HepG2 (cell line): Measurements from ENCODE around the gene WDR83. TPM values are rescaled to one million over a fixed set of nuclear protein-coding genes. Genes with fewer than 3 reads are reported as not detected.

Experiments
- ATAC-seq: fragments of 200-7000 bp; cut with Tn5 transposase; 3 replicates; pipeline ENCODE4 v1.9.1; 2020; ENCODE audit warnings: mild to moderate bottlenecking, moderate library complexity
- BruUV-seq: library from RNA; stranded (reverse); fragments of 400-500 nt; replicated peaks from 2 replicates; lab custom pipeline; 2021; lab: Mats Ljungman, UMichigan
- CTCF ChIA-PET: fragments of 300-600 bp; formaldehyde crosslinking; extraction: SDS; loops from one replicate; lab custom pipeline; 2021; ENCODE audit warnings: low total read pairs, inconsistent platforms, low intra/inter-chr PET ratio; lab: Yijun Ruan, JAX
- POLR2A ChIA-PET: fragments of 350-600 bp; sonication (Branson Sonifier 250); formaldehyde crosslinking; loops from one replicate; lab custom pipeline; 2020; ENCODE audit warnings: antibody characterized with exemption, inconsistent platforms; lab: Yijun Ruan, JAX
- DNase-seq: peaks from one replicate; pipeline ENCODE4 v3.0.0-alpha.2; 2015; ENCODE audit warnings: low spot score
- FAIRE-seq: peaks from 3 replicates; lab custom pipeline; 2011; peaks lifted over from hg19 to GRCh38; lab: Jason Lieb, UNC
- H2AFZ ChIP-seq: one replicate; pipeline ENCODE4 v1.6.1; 2011; ENCODE audit warnings: low read length, inconsistent platforms
- H3K27ac ChIP-seq: fragments of 300-600 bp; 3 replicates; pipeline ENCODE4 v1.8.0; 2011; ENCODE audit warnings: mixed run types, mild to moderate bottlenecking, mixed read lengths, low read length, inconsistent platforms; ENCODE audit not compliant: insufficient read depth; ENCODE audit errors: extremely low read length
- H3K27me3 ChIP-seq, 2 experiments: fragments of 200-600 bp in 1 of 2; 2 replicates in 1 of 2; 3 replicates in 1 of 2; pipeline versions ENCODE4 v1.6.0 to v1.8.0; 2011; ENCODE audit warnings: low read length in 2 of 2, mild to moderate bottlenecking in 2 of 2, moderate library complexity in 2 of 2, inconsistent platforms in 1 of 2; ENCODE audit not compliant: insufficient read depth in 2 of 2, control insufficient read depth in 1 of 2
- H3K36me3 ChIP-seq, 2 experiments: fragments of 200-600 bp in 1 of 2; replicated peaks in 1 of 2; 2 replicates in 1 of 2; 3 replicates in 1 of 2; pipeline versions ENCODE4 v1.5.1 to v1.8.0; 2011; ENCODE audit warnings: low read length in 2 of 2, inconsistent platforms in 1 of 2; ENCODE audit not compliant: insufficient read depth in 2 of 2, control insufficient read depth in 1 of 2
- H3K4me1 ChIP-seq: 2 replicates; pipeline ENCODE4 v1.5.1; 2012; ENCODE audit warnings: low read length, inconsistent platforms; ENCODE audit not compliant: insufficient read depth
- H3K4me2 ChIP-seq: 2 replicates; pipeline ENCODE4 v1.6.0; 2011; ENCODE audit warnings: low read depth, low read length, inconsistent platforms
- H3K4me3 ChIP-seq, 3 experiments: fragments of 200-600 bp in 1 of 3; sonication (generic), shearing (Covaris generic) in 1 of 3; replicated peaks in 1 of 3; 2 replicates each; pipeline ENCODE4 v1.5.1; 2011 to 2016; ENCODE audit warnings: low read length in 3 of 3, inconsistent platforms in 2 of 3, low read depth in 2 of 3, mild to moderate bottlenecking in 2 of 3, control low read depth in 1 of 3, mixed read lengths in 1 of 3; ENCODE audit not compliant: insufficient read depth in 1 of 3
- H3K79me2 ChIP-seq: one replicate; pipeline ENCODE4 v1.6.1; 2011; ENCODE audit warnings: low read length, inconsistent platforms; ENCODE audit not compliant: insufficient read depth
- H3K9ac ChIP-seq: 2 replicates; pipeline ENCODE4 v1.6.0; 2011; ENCODE audit warnings: mild to moderate bottlenecking, low read depth, low read length, inconsistent platforms; ENCODE audit not compliant: insufficient read depth
- H3K9me3 ChIP-seq: 2 replicates; pipeline ENCODE4 v1.5.1; 2012; ENCODE audit warnings: mild to moderate bottlenecking, low read length
- H4K20me1 ChIP-seq: 2 replicates; pipeline ENCODE4 v1.6.0; 2011; ENCODE audit warnings: inconsistent platforms, mild to moderate bottlenecking, low read length, moderate library complexity; ENCODE audit not compliant: insufficient read depth
- ATF1 ChIP-seq: IDR thresholded peaks from 2 replicates; pipeline ENCODE4 v1.6.1; 2016; ENCODE audit warnings: mild to moderate bottlenecking, control low read depth
- BORCS8-MEF2B ChIP-seq: sonication (generic); formaldehyde crosslinking; IDR thresholded peaks from 2 replicates; pipeline ENCODE4 v1.8.0; 2022; ENCODE audit warnings: mild to moderate bottlenecking, missing genetic modification reagents
- KDM2A ChIP-seq: sonication (generic); formaldehyde crosslinking; IDR thresholded peaks from 2 replicates; pipeline ENCODE4 v1.4.0; 2020; ENCODE audit warnings: low read depth, missing genetic modification reagents, borderline replicate concordance
- SP140L ChIP-seq: sonication (generic); formaldehyde crosslinking; IDR thresholded peaks from 2 replicates; pipeline ENCODE4 v1.4.0; 2020; ENCODE audit warnings: missing genetic modification reagents, borderline replicate concordance
- ZBTB38 ChIP-seq: sonication (generic); formaldehyde crosslinking; IDR thresholded peaks from 2 replicates; pipeline ENCODE4 v1.5.1; 2020; ENCODE audit warnings: mild to moderate bottlenecking, missing genetic modification reagents
- ZBTB44 ChIP-seq: sonication (generic); formaldehyde crosslinking; IDR thresholded peaks from 2 replicates; pipeline ENCODE4 v1.4.0; 2020; ENCODE audit warnings: missing genetic modification reagents
- ZMAT5 ChIP-seq: sonication (generic); formaldehyde crosslinking; IDR thresholded peaks from 2 replicates; pipeline ENCODE4 v1.5.0; 2020; ENCODE audit warnings: mild to moderate bottlenecking, low read depth, missing genetic modification reagents, borderline replicate concordance
- ZNF205 ChIP-seq: IDR thresholded peaks from 2 replicates; pipeline ENCODE4 v1.6.1; 2018; ENCODE audit warnings: missing biosample characterization, missing genetic modification reagents
- ZNF772 ChIP-seq: sonication (generic); formaldehyde crosslinking; IDR thresholded peaks from 2 replicates; pipeline ENCODE4 v1.5.0; 2020; ENCODE audit warnings: mild to moderate bottlenecking, missing genetic modification reagents
- ZSCAN29 ChIP-seq: sonication (generic); formaldehyde crosslinking; conservative IDR thresholded peaks from 2 replicates; pipeline ENCODE4 v1.4.0; 2020; ENCODE audit warnings: mild to moderate bottlenecking, missing genetic modification reagents
- WGBS: methylation state at CpG from one replicate; pipeline ENCODE4 v1.1.6; 2017; ENCODE audit warnings: low lambda C conversion rate; 5-methylcytosine and 5-hydroxymethylcytosine counted together
- in situ Hi-C: cut with HindIII; loops from 2 replicates; pipeline ENCODE4 v1.10.0; 2017; ENCODE audit warnings: low pct_unique_long_range_greater_than_20kb; ENCODE audit not compliant: extremely low pct_ligation_motif_present
- intact Hi-C: fragments of 100-400 bp; cut with micrococcal nuclease; formaldehyde crosslinking; loops from one replicate; pipeline ENCODE4 v1.10.0; 2022; ENCODE audit not compliant: unreplicated experiment
- polyA plus RNA-seq, 8 experiments: library from polyadenylated mRNA; depleted of rRNA in 3 of 8; stranded (reverse) in 7 of 8; unstranded in 1 of 8; fragments of >200 nt; fragmentation: Illumina TruSeq in 4 of 8; extraction: Trizol in 4 of 8; gene quantifications; 2 replicates each; pipeline versions ENCODE4 v1.2.1 to v1.2.3, GENCODE V29; 2011 to 2016; ENCODE audit warnings: low read depth in 4 of 8, missing spikeins in 1 of 8, mixed read lengths in 1 of 8; ENCODE audit not compliant: insufficient read depth in 1 of 8
- total RNA-seq, 5 experiments: library from RNA; depleted of rRNA; stranded (reverse); fragments of >200 nt; fragmentation: Illumina TruSeq; extraction: Trizol; gene quantifications; 2 replicates each; pipeline ENCODE4 v1.2.3, GENCODE V29; 2016; ENCODE audit warnings: low read depth in 1 of 5
- TF ChIP-seq, protein P1 (sequence below): sonication (generic); formaldehyde crosslinking; IDR thresholded peaks from 2 replicates; pipeline ENCODE4 v1.5.0; 2020; ENCODE audit warnings: mild to moderate bottlenecking, missing genetic modification reagents
- TF ChIP-seq, protein P2 (sequence below): sonication (generic); formaldehyde crosslinking; IDR thresholded peaks from 2 replicates; pipeline ENCODE4 v1.4.0; 2020; ENCODE audit warnings: missing genetic modification reagents

The WDR83 gene
- total and polyA plus RNA-seq, 2 of the 13 experiments (the other 11 are each of a cell fraction or from before 2014, with no cell fraction given), result 4.5 to 10.7 TPM

DNA sequence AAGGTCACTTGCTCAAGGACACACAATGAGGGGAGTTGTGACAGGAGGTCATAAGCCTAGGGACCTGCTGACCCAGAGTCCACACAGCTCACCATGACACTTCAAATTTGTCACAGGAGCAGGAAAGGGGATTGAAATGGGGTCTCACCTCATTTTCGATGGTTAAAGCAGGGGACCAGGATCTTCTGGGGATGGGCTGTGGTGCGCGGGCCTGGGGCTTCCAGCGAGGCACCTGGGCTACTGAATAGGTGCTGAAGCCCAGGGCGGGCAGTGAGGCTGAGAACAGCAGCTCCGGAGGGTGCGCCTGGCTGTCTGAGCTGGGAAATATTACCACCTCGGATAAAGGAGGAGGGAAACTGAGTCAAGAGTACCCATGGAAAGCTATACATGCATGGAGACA lies 11.1 kb upstream of the WDR83 start:
- H4K20me1 ChIP-seq, result no peaks in the 10 kb centered on the region
- 91% methylated on average over 8 of the region's 8 CpGs for WGBS
- H3K27ac ChIP-seq, result no peak overlapping the region
- in situ Hi-C loops, result no loop called here
- peaks cover 0 to 13% of the 10 kb centered on the region in 2 experiments; a peak in 4 of 5 replicates for H3K36me3 ChIP-seq
- H3K4me1 ChIP-seq, result no peaks in the 10 kb centered on the region
- no peaks in the 10 kb centered on the region for H3K9me3 ChIP-seq
- no peaks in the 10 kb centered on the region for H3K79me2 ChIP-seq
- no peak overlapping the region for H3K4me2 ChIP-seq
- no peak for TF ChIP-seq ATF1 (CRISPR knock-in tag)
- no peak for TF ChIP-seq ZMAT5
- TF ChIP-seq, protein P1, sequence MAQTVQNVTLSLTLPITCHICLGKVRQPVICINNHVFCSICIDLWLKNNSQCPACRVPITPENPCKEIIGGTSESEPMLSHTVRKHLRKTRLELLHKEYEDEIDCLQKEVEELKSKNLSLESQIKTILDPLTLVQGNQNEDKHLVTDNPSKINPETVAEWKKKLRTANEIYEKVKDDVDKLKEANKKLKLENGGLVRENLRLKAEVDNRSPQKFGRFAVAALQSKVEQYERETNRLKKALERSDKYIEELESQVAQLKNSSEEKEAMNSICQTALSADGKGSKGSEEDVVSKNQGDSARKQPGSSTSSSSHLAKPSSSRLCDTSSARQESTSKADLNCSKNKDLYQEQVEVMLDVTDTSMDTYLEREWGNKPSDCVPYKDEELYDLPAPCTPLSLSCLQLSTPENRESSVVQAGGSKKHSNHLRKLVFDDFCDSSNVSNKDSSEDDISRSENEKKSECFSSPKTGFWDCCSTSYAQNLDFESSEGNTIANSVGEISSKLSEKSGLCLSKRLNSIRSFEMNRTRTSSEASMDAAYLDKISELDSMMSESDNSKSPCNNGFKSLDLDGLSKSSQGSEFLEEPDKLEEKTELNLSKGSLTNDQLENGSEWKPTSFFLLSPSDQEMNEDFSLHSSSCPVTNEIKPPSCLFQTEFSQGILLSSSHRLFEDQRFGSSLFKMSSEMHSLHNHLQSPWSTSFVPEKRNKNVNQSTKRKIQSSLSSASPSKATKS, result no peak
- TF ChIP-seq BORCS8-MEF2B (CRISPR knock-in tag), result no peak
- no peak for TF ChIP-seq ZBTB38
- no peak for TF ChIP-seq ZBTB44 (CRISPR knock-in tag)
- TF ChIP-seq, protein P2, sequence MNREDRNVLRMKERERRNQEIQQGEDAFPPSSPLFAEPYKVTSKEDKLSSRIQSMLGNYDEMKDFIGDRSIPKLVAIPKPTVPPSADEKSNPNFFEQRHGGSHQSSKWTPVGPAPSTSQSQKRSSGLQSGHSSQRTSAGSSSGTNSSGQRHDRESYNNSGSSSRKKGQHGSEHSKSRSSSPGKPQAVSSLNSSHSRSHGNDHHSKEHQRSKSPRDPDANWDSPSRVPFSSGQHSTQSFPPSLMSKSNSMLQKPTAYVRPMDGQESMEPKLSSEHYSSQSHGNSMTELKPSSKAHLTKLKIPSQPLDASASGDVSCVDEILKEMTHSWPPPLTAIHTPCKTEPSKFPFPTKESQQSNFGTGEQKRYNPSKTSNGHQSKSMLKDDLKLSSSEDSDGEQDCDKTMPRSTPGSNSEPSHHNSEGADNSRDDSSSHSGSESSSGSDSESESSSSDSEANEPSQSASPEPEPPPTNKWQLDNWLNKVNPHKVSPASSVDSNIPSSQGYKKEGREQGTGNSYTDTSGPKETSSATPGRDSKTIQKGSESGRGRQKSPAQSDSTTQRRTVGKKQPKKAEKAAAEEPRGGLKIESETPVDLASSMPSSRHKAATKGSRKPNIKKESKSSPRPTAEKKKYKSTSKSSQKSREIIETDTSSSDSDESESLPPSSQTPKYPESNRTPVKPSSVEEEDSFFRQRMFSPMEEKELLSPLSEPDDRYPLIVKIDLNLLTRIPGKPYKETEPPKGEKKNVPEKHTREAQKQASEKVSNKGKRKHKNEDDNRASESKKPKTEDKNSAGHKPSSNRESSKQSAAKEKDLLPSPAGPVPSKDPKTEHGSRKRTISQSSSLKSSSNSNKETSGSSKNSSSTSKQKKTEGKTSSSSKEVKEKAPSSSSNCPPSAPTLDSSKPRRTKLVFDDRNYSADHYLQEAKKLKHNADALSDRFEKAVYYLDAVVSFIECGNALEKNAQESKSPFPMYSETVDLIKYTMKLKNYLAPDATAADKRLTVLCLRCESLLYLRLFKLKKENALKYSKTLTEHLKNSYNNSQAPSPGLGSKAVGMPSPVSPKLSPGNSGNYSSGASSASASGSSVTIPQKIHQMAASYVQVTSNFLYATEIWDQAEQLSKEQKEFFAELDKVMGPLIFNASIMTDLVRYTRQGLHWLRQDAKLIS, result no peak
- no peak for TF ChIP-seq ZSCAN29 (CRISPR knock-in tag)
- no peak for TF ChIP-seq SP140L (CRISPR knock-in tag)
- no peak for TF ChIP-seq ZNF205 (CRISPR knock-in tag)
- no peak for TF ChIP-seq KDM2A
- TF ChIP-seq ZNF772 (CRISPR knock-in tag), result no peak
- TF ChIP-seq, all 625 proteins: peak for 0
- FAIRE-seq (no peak), ATAC-seq (no peak), DNase-seq (no peak)
- no peak overlapping the region for H3K4me3 ChIP-seq
- ChIA-PET CTCF (no interaction called here), POLR2A (interaction anchor here (1.3 kb wide), 1 partner anchor 11 kb away, joined by 4 read pairs; the partner anchor contains the start of genes MAN2B1 and WDR83)
- intact Hi-C loops, result no loop called here
- H3K27me3 ChIP-seq, result no peaks in the 10 kb centered on the region
- no peak overlapping the region for H2AFZ ChIP-seq
- H3K9ac ChIP-seq, result no peak overlapping the region
- BruUV-seq, result no TSS peak
